ENCODE data around the gene RSRC1.

- TF ChIP-seq TAF1 (IDR thresholded peaks at IDR 0.05; ENCODE audit: borderline replicate concordance, low read depth, low read length) (no peak), POLR2A (IDR thresholded peaks at IDR 0.05; ENCODE audit: low read depth, low read length) (no peak)
Observed at GRCh38 chr3:158279609-158280008, 169.7 kb downstream of the RSRC1 start.

All from GM12892 (cell line).